Gastrocnemius medialis (tissue), 4 donors: ENCODE measurements around the gene CPT2. TPM values are rescaled to one million over a fixed set of nuclear protein-coding genes. Genes with fewer than 3 reads are reported as not detected.

Experiments
- ATAC-seq, 2 donors: fragments of 150-250 bp; one replicate each; pipeline ENCODE4 v1.9.1; 2016
- DNase-seq, 2 donors: peaks; one replicate each; pipeline ENCODE4 v3.0.0-alpha.2; 2019
- H3K27ac ChIP-seq, 4 donors: fragments of 200-600 bp; sonication (generic); 1 replicate in 1 of 4; 2 replicates in 3 of 4; pipeline ENCODE4 v1.5.1; 2016 to 2018; ENCODE audit warnings: mild to moderate bottlenecking in 2 of 4, moderate library complexity in 1 of 4
- H3K27me3 ChIP-seq, 3 donors: fragments of 200-600 bp; sonication (generic) in 2 of 3; 1 replicate in 1 of 3; 2 replicates in 2 of 3; pipeline versions ENCODE4 v1.5.1 to v1.6.0; 2016 to 2019; ENCODE audit warnings: mild to moderate bottlenecking in 1 of 3, moderate library complexity in 1 of 3
- H3K36me3 ChIP-seq, 2 donors: fragments of 200-600 bp; sonication (generic) in 1 of 2; one replicate each; pipeline ENCODE4 v1.5.1; 2017 to 2018
- H3K4me1 ChIP-seq, 2 donors: fragments of 200-600 bp; sonication (generic) in 1 of 2; one replicate each; pipeline ENCODE4 v1.5.1; 2016 to 2017; ENCODE audit warnings: mild to moderate bottlenecking in 2 of 2
- H3K4me3 ChIP-seq, 4 donors: fragments of 200-600 bp; sonication (generic) in 3 of 4; 1 replicate in 1 of 4; 2 replicates in 3 of 4; pipeline ENCODE4 v1.5.1; 2016 to 2019; ENCODE audit warnings: mild to moderate bottlenecking in 2 of 4
- H3K9me3 ChIP-seq, 3 donors: fragments of 200-600 bp; sonication (generic) in 2 of 3; 1 replicate in 1 of 3; 2 replicates in 2 of 3; pipeline ENCODE4 v1.5.1; 2016 to 2019
- CTCF ChIP-seq, 5 experiments: fragments of 450-650 bp in 3 of 5; fragments of 200-600 bp in 2 of 5; sonication (generic) in 2 of 5; IDR thresholded peaks in 4 of 5; conservative IDR thresholded peaks in 1 of 5; 1 replicate in 4 of 5; 2 replicates in 1 of 5; pipeline ENCODE4 v1.5.1; 2016 to 2019; ENCODE audit warnings: antibody characterized with exemption in 5 of 5, mild to moderate bottlenecking in 3 of 5, moderate library complexity in 3 of 5
- POLR2A ChIP-seq, 2 donors: fragments of 450-650 bp; IDR thresholded peaks; one replicate each; pipeline ENCODE4 v1.6.1; 2017; ENCODE audit warnings: antibody characterized with exemption in 2 of 2, mild to moderate bottlenecking in 2 of 2, moderate library complexity in 2 of 2
- in situ Hi-C, 4 donors: fragments of 200-750 bp; cut with MboI; loops; one replicate each; pipeline versions ENCODE4 v1.15.0 to v1.8.0; 2017; ENCODE audit warnings: low sequenced_read_pairs in 4 of 4
- intact Hi-C: fragments of 100-400 bp; cut with DNase I; formaldehyde crosslinking; loops from one replicate; pipeline ENCODE4 v1.15.1; 2023; ENCODE audit warnings: low total_unique reads
- total RNA-seq, 4 donors: library from RNA; depleted of rRNA; stranded (reverse); fragments of >200 nt; gene quantifications; one replicate each; pipeline versions ENCODE4 v1.1.0 to v1.2.3, GENCODE V29; 2016

CPT2 gene
- total RNA-seq, 4 donors from 2014 or later: 13.3 to 30.6 (median 26.6) TPM

DNA sequence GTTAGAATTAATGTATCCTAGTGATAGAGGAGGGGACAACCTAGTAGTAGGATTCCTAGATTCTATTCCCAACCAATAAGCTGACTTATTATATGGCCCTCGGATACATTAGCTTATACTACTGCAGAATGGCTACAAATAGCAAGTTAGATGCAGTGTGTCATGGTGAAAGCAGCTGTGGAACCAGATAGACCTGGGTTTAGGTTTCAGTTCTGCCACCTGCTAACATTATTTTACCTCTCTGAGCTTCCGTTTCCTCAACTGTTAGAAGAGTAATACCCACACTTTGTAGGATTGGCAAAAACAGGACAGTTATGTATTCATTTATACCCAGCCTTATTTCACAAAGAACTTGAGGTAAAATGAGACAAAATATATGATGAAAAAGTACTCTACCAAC lies 63.3 kb downstream of the CPT2 start:
- in situ Hi-C loops (no loop called here), intact Hi-C loops (no loop called here)
- no peak overlapping the region for H3K4me3 ChIP-seq
- no peak for TF ChIP-seq POLR2A (IDR thresholded peaks at IDR 0.05)
- no peak for TF ChIP-seq CTCF (IDR thresholded peaks at IDR 0.05 in 4 of 5, conservative IDR thresholded peaks at IDR 0.05 in 1 of 5)
- no peaks in the 10 kb centered on the region for H3K9me3 ChIP-seq
- ATAC-seq: no peak
- H3K27me3 ChIP-seq: no peaks in the 10 kb centered on the region
- no peak overlapping the region for H3K27ac ChIP-seq
- H3K36me3 ChIP-seq: no peaks in the 10 kb centered on the region
- no peak for DNase-seq
- no peaks in the 10 kb centered on the region for H3K4me1 ChIP-seq

DNA sequence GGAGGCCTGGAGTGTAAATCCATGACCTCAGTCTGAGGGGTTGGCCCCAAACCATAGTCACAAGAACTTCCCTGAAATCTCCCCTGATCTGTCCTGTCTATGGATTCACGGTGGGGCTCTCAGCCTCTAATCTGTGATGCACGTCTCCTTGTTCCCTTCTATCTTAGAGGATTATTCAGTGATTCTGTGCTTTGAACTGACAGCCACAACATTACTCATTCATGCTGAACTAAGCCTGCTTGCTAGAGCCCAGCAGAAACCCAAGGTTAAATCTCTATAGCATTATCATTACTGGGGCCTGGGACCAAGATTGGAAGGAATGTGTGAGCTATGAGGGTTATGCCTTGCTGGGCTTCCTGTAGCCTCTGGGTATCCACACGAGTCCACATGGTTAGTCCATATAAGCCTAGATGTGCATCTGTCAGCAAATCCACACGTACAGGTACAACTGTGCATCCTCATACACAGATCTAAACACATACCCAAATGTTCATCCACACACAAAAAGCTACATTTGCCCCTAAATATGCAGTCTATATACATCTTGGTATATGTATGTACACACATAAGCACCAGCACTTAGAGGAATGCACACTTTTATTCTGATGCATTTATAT lies 64.1 kb downstream of the CPT2 start:
- DNase-seq: no peak
- no peaks in the 10 kb centered on the region for H3K36me3 ChIP-seq
- no peaks in the 10 kb centered on the region for H3K4me1 ChIP-seq
- no peaks in the 10 kb centered on the region for H3K9me3 ChIP-seq
- in situ Hi-C loops (no loop called here), intact Hi-C loops (no loop called here)
- H3K27ac ChIP-seq: no peak overlapping the region
- H3K27me3 ChIP-seq: no peaks in the 10 kb centered on the region
- H3K4me3 ChIP-seq: no peak overlapping the region
- no peak for ATAC-seq
- no peak for TF ChIP-seq POLR2A (IDR thresholded peaks at IDR 0.05)
- no peak for TF ChIP-seq CTCF (IDR thresholded peaks at IDR 0.05 in 4 of 5, conservative IDR thresholded peaks at IDR 0.05 in 1 of 5)

- no peaks in the 10 kb centered on the region for H3K36me3 ChIP-seq
These were observed 65.4 kb downstream of the CPT2 start for GRCh38 chr1:53262000-53262399.

More at GRCh38 chr1:53262000-53262399, 65.4 kb downstream of the CPT2 start:
- in situ Hi-C loops: no loop called here
- DNase-seq (no peak), ATAC-seq (no peak)
- Histone ChIP-seq H3K9me3 (no peaks in the 10 kb centered on the region), H3K27me3 (no peaks in the 10 kb centered on the region), H3K4me3 (no peak overlapping the region), H3K4me1 (no peaks in the 10 kb centered on the region), H3K27ac (no peak overlapping the region)
- intact Hi-C loops: no loop called here
- no peak for TF ChIP-seq CTCF (IDR thresholded peaks at IDR 0.05 in 4 of 5, conservative IDR thresholded peaks at IDR 0.05 in 1 of 5)
- TF ChIP-seq POLR2A (IDR thresholded peaks at IDR 0.05): no peak

Other genes with a start within 250 kb of the CPT2 start
- 10 to 100 TPM; 10.2 to 15.9 (median 13.0) TPM for gene PODN, start 134.6 kb upstream of the CPT2 start, total RNA-seq
- gene SLC1A7, start 54.2 kb upstream of the CPT2 start, total RNA-seq: 1 to 10 TPM in 1 of 4 donors, under 1 TPM in 2, not detected in 1; 0.24 to 1.1 (median 0.25) TPM
- gene CZIB, start 23.8 kb downstream of the CPT2 start, total RNA-seq: 10 to 100 TPM; 38.3 to 51.4 (median 44.9) TPM
- gene MAGOH, start 41.7 kb downstream of the CPT2 start, total RNA-seq: 10 to 100 TPM; 12.9 to 34.3 (median 19.8) TPM
- 1 to 10 TPM in 2 of 4 donors, under 1 TPM in 2; 0.36 to 4.2 (median 1.4) TPM for gene LRP8, start 131.2 kb downstream of the CPT2 start, total RNA-seq